ENCODE results near the gene BRINP3. TPM values are rescaled to one million over a fixed set of nuclear protein-coding genes. Genes with fewer than 3 reads are reported as not detected.

Gene BRINP3
- total RNA-seq, 2 donors from 2014 or later = 6.8 to 8.0 TPM

- Histone ChIP-seq H3K27me3 (peaks cover 0 to 3% of the 10 kb centered on the region in 2 donors), H3K27ac (no peak overlapping the region), H3K4me3 (no peak overlapping the region), H3K36me3 (no peaks in the 10 kb centered on the region), H3K4me1 (no peaks in the 10 kb centered on the region), H3K9me3 (no peaks in the 10 kb centered on the region)
- DNase-seq (ENCODE audit: low spot score) = no peak
- no peak for TF ChIP-seq CTCF (IDR thresholded peaks at IDR 0.05)
Measured at GRCh38 chr1:190377991-190378390, 99.7 kb downstream of the BRINP3 start.

GRCh38 chr1:190377294-190377693, 100.4 kb downstream of the BRINP3 start:
- H3K27me3 ChIP-seq = peaks cover 0 to 3% of the 10 kb centered on the region in 2 donors

GRCh38 chr1:190376044-190376443, 101.6 kb downstream of the BRINP3 start:
- Histone ChIP-seq H3K27ac (no peak overlapping the region), H3K4me1 (no peaks in the 10 kb centered on the region), H3K36me3 (no peaks in the 10 kb centered on the region), H3K9me3 (no peaks in the 10 kb centered on the region), H3K27me3 (peaks cover 0 to 3% of the 10 kb centered on the region in 2 donors), H3K4me3 (no peak overlapping the region)
- no peak for TF ChIP-seq CTCF (IDR thresholded peaks at IDR 0.05)
- no peak for DNase-seq (ENCODE audit: low spot score)

More at GRCh38 chr1:190377294-190377693, 100.4 kb downstream of the BRINP3 start:
- H3K9me3 ChIP-seq = no peaks in the 10 kb centered on the region
- H3K36me3 ChIP-seq = no peaks in the 10 kb centered on the region
- H3K4me3 ChIP-seq = no peak overlapping the region
- DNase-seq (ENCODE audit: low spot score) = no peak
- no peak overlapping the region for H3K27ac ChIP-seq
- no peak for TF ChIP-seq CTCF (IDR thresholded peaks at IDR 0.05)
- no peaks in the 10 kb centered on the region for H3K4me1 ChIP-seq

GRCh38 chr1:190373705-190374336, 103.8 kb downstream of the BRINP3 start:
- Histone ChIP-seq H3K4me1 (no peaks in the 10 kb centered on the region), H3K4me3 (no peak overlapping the region), H3K27ac (no peak overlapping the region), H3K9me3 (no peaks in the 10 kb centered on the region), H3K36me3 (no peaks in the 10 kb centered on the region), H3K27me3 (no peaks in the 10 kb centered on the region)
- TF ChIP-seq CTCF (IDR thresholded peaks at IDR 0.05) = peak in 1 of 2 donors; percentile 22
- no peak for DNase-seq (ENCODE audit: low spot score)

- Histone ChIP-seq H3K4me1 (no peaks in the 10 kb centered on the region), H3K27me3 (no peaks in the 10 kb centered on the region), H3K4me3 (no peak overlapping the region), H3K36me3 (no peaks in the 10 kb centered on the region), H3K27ac (no peak overlapping the region), H3K9me3 (no peaks in the 10 kb centered on the region)
- DNase-seq (ENCODE audit: low spot score) = no peak
- no peak for TF ChIP-seq CTCF (IDR thresholded peaks at IDR 0.05)
Measured at GRCh38 chr1:190367200-190367599, 110.5 kb downstream of the BRINP3 start.

GRCh38 chr1:190365283-190365682, 112.4 kb downstream of the BRINP3 start:
- Histone ChIP-seq H3K27ac (no peak overlapping the region), H3K4me3 (no peak overlapping the region), H3K27me3 (no peaks in the 10 kb centered on the region), H3K4me1 (no peaks in the 10 kb centered on the region), H3K36me3 (no peaks in the 10 kb centered on the region), H3K9me3 (no peaks in the 10 kb centered on the region)
- no peak for DNase-seq (ENCODE audit: low spot score)
- TF ChIP-seq CTCF (IDR thresholded peaks at IDR 0.05) = no peak
